GM23338 (cell line): ENCODE measurements around the gene FRRS1L. TPM values are rescaled to one million over a fixed set of nuclear protein-coding genes. Genes with fewer than 3 reads are reported as not detected.

Experiments
- ATAC-seq: fragments of 200-7000 bp; cut with Tn5 transposase; 3 replicates; pipeline ENCODE4 v1.9.1; 2020
- DNase-seq: peaks from one replicate; pipeline ENCODE4 v3.0.0-alpha.2; 2015; ENCODE audit warnings: low spot score
- H2AFZ ChIP-seq: fragments of 200-600 bp; sonication (generic); 2 replicates; pipeline ENCODE4 v1.8.0; 2016; ENCODE audit warnings: antibody characterized with exemption, mild to moderate bottlenecking, moderate library complexity
- H3F3A ChIP-seq: fragments of 200-600 bp; sonication (generic); replicated peaks from 2 replicates; pipeline ENCODE4 v1.8.0; 2017; ENCODE audit warnings: antibody characterized with exemption, mixed run types, low read depth
- H3K27ac ChIP-seq: fragments of 200-600 bp; sonication (generic); 2 replicates; pipeline ENCODE4 v1.6.1; 2016; ENCODE audit warnings: low read depth
- H3K27me3 ChIP-seq: fragments of 200-600 bp; sonication (generic); 2 replicates; pipeline ENCODE4 v1.8.0; 2016; ENCODE audit warnings: mild to moderate bottlenecking, mixed run types, moderate library complexity; ENCODE audit not compliant: insufficient read depth
- H3K36me3 ChIP-seq: fragments of 200-600 bp; sonication (generic); 2 replicates; pipeline ENCODE4 v1.8.0; 2016; ENCODE audit warnings: mild to moderate bottlenecking; ENCODE audit not compliant: insufficient read depth
- H3K4me1 ChIP-seq: fragments of 200-600 bp; sonication (generic); 2 replicates; pipeline ENCODE4 v1.8.0; 2016; ENCODE audit warnings: mild to moderate bottlenecking, moderate library complexity; ENCODE audit not compliant: insufficient read depth
- H3K4me2 ChIP-seq: fragments of 200-600 bp; sonication (generic); 2 replicates; pipeline ENCODE4 v1.7.1; 2017; ENCODE audit warnings: mixed run types
- H3K4me3 ChIP-seq: fragments of 200-600 bp; sonication (generic); 2 replicates; pipeline ENCODE4 v1.6.1; 2016; ENCODE audit warnings: mixed run types
- H3K79me2 ChIP-seq: fragments of 200-600 bp; sonication (generic); replicated peaks from 2 replicates; pipeline ENCODE4 v1.8.0; 2017; ENCODE audit warnings: mild to moderate bottlenecking; ENCODE audit not compliant: insufficient read depth
- H3K9me2 ChIP-seq: fragments of 200-600 bp; sonication (generic); 2 replicates; pipeline ENCODE4 v1.8.0; 2017; ENCODE audit not compliant: insufficient read depth
- H4K20me1 ChIP-seq: fragments of 200-600 bp; sonication (generic); replicated peaks from 2 replicates; pipeline ENCODE4 v1.8.0; 2017; ENCODE audit warnings: mild to moderate bottlenecking; ENCODE audit not compliant: insufficient read depth
- H3K27ac Mint-ChIP-seq: 2 replicates; pipeline ENCODE4 v1.8.0; 2020; ENCODE audit warnings: inconsistent platforms, mild to moderate bottlenecking, moderate library complexity, mixed read lengths
- H3K27me3 Mint-ChIP-seq: 3 replicates; pipeline ENCODE4 v1.8.0; 2022; ENCODE audit warnings: low read depth, mild to moderate bottlenecking, moderate library complexity, mixed read lengths, inconsistent platforms; ENCODE audit not compliant: insufficient read depth, poor library complexity
- H3K36me3 Mint-ChIP-seq: 3 replicates; pipeline ENCODE4 v1.8.0; 2021; ENCODE audit warnings: low read depth, mild to moderate bottlenecking, inconsistent platforms, moderate library complexity, mixed read lengths
- H3K4me1 Mint-ChIP-seq: 3 replicates; pipeline ENCODE4 v1.8.0; 2020; ENCODE audit warnings: mild to moderate bottlenecking, inconsistent platforms, mixed read lengths
- H3K4me3 Mint-ChIP-seq: 3 replicates; pipeline ENCODE4 v1.8.0; 2021; ENCODE audit warnings: moderate library complexity, mild to moderate bottlenecking, inconsistent platforms, mixed read lengths
- H3K9me3 Mint-ChIP-seq: 3 replicates; pipeline ENCODE4 v1.8.0; 2020; ENCODE audit warnings: moderate library complexity, mild to moderate bottlenecking, inconsistent platforms, mixed read lengths
- CTCF ChIP-seq, 2 experiments: fragments of 200-600 bp in 1 of 2; sonication (generic) in 1 of 2; conservative IDR thresholded peaks; 2 replicates each; pipeline versions ENCODE4 v1.5.1 to v1.6.1; 2016 to 2017; ENCODE audit warnings: antibody characterized with exemption in 2 of 2, low read depth in 2 of 2, mild to moderate bottlenecking in 2 of 2, moderate library complexity in 1 of 2
- ETS1 ChIP-seq: IDR thresholded peaks from 2 replicates; pipeline ENCODE4 v1.6.1; 2016; ENCODE audit warnings: antibody characterized with exemption
- EZH2 ChIP-seq: fragments of 200-600 bp; sonication (generic); IDR thresholded peaks from one replicate; pipeline ENCODE4 v1.8.0; 2017; ENCODE audit warnings: antibody characterized with exemption, mild to moderate bottlenecking, low read depth; ENCODE audit not compliant: unreplicated experiment
- JUNB ChIP-seq: IDR thresholded peaks from one replicate; pipeline ENCODE4 v1.6.1; 2016; ENCODE audit warnings: antibody characterized with exemption; ENCODE audit not compliant: unreplicated experiment
- NANOG ChIP-seq: IDR thresholded peaks from 2 replicates; pipeline ENCODE4 v1.6.1; 2016; ENCODE audit warnings: antibody characterized with exemption, borderline replicate concordance
- POLR2AphosphoS5 ChIP-seq: IDR thresholded peaks from 2 replicates; pipeline ENCODE4 v1.6.1; 2016; ENCODE audit warnings: antibody characterized with exemption, low read depth
- REST ChIP-seq: IDR thresholded peaks from one replicate; pipeline ENCODE4 v1.6.1; 2018; ENCODE audit warnings: antibody characterized with exemption; ENCODE audit not compliant: unreplicated experiment
- STAT1 ChIP-seq: IDR thresholded peaks from one replicate; pipeline ENCODE4 v1.6.1; 2016; ENCODE audit warnings: antibody characterized with exemption; ENCODE audit not compliant: unreplicated experiment
- ZNF114 ChIP-seq: fragments of 250-450 bp; sonication (Bioruptor Pico); IDR thresholded peaks from 2 replicates; pipeline ENCODE4 v1.5.0; 2020; ENCODE audit warnings: mild to moderate bottlenecking, moderate library complexity
- ZNF331 ChIP-seq: fragments of 250-450 bp; sonication (Bioruptor Pico); IDR thresholded peaks from 2 replicates; pipeline ENCODE4 v1.5.0; 2020; ENCODE audit warnings: low read depth, mild to moderate bottlenecking, moderate library complexity
- polyA plus RNA-seq: library from polyadenylated mRNA; unstranded; fragments of >200 nt; fragmentation: Nextera tagmentation; extraction: Ambion mirVana; gene quantifications from 2 replicates; pipeline ENCODE4 v1.2.1, GENCODE V29; 2016
- total RNA-seq: library from RNA; depleted of rRNA; stranded (reverse); fragments of >200 nt; shearing (Covaris generic); gene quantifications from 2 replicates; pipeline ENCODE4 v1.2.3, GENCODE V29; 2014

FRRS1L gene
- total and polyA plus RNA-seq, 2 experiments from 2014 or later: 0.37 to 1.1 TPM

- no peaks in the 10 kb centered on the region for H3K79me2 ChIP-seq
- H3K36me3 ChIP-seq: no peaks in the 10 kb centered on the region
- Mint-ChIP-seq H3K9me3 (peaks cover 11% of the 10 kb centered on the region), H3K27ac (no peak overlapping the region), H3K27me3 (peaks cover 22% of the 10 kb centered on the region), H3K36me3 (peaks cover 2% of the 10 kb centered on the region; the same call in 1 of the 3 replicates), H3K4me3 (no peak overlapping the region), H3K4me1 (peaks cover 7% of the 10 kb centered on the region; the same call in 1 of the 3 replicates)
- H3K27me3 ChIP-seq: peaks cover 24% of the 10 kb centered on the region
- no peak overlapping the region for H3K4me3 ChIP-seq
- 0 out of 2 replicates have a peak, but pooled peaks cover 8% of the 10 kb centered on the region for H3K4me1 ChIP-seq
- peaks cover 4% of the 10 kb centered on the region; the same call in 1 of the 2 replicates for H3F3A ChIP-seq
- H3K4me2 ChIP-seq: no peak overlapping the region
- TF ChIP-seq EZH2 (no peak), ETS1 (no peak), JUNB (no peak), CTCF (conservative IDR thresholded peaks at IDR 0.05; ENCODE audit: low read depth in 2 of 2) (no peak), REST (no peak)
- ATAC-seq (no peak), DNase-seq (no peak)
- H4K20me1 ChIP-seq: no peaks in the 10 kb centered on the region
- no peak overlapping the region for H2AFZ ChIP-seq
- no peaks in the 10 kb centered on the region for H3K9me2 ChIP-seq
- no peak overlapping the region for H3K27ac ChIP-seq
Observed at GRCh38 chr9:109162677-109163076, 4.4 kb downstream of the FRRS1L start.

- H3K4me1 Mint-ChIP-seq: peaks cover 3% of the 10 kb centered on the region; the same call in 1 of the 3 replicates
- ATAC-seq (no peak), DNase-seq (no peak)
- Histone ChIP-seq H3K4me1 (0 out of 2 replicates have a peak, but pooled peaks cover 5% of the 10 kb centered on the region), H3F3A (no peaks in the 10 kb centered on the region; the same call in 1 of the 2 replicates), H3K4me2 (no peak overlapping the region), H3K27me3 (peaks cover 16% of the 10 kb centered on the region), H4K20me1 (no peaks in the 10 kb centered on the region), H3K27ac (no peak overlapping the region), H3K9me2 (no peaks in the 10 kb centered on the region), H3K79me2 (no peaks in the 10 kb centered on the region), H3K4me3 (no peak overlapping the region), H2AFZ (no peak overlapping the region), H3K36me3 (no peaks in the 10 kb centered on the region)
- no peak overlapping the region for H3K4me3 Mint-ChIP-seq
- peaks cover 15% of the 10 kb centered on the region for H3K27me3 Mint-ChIP-seq
- H3K27ac Mint-ChIP-seq: no peak overlapping the region
- H3K36me3 Mint-ChIP-seq: peaks cover 2% of the 10 kb centered on the region; the same call in 1 of the 3 replicates
- H3K9me3 Mint-ChIP-seq: peaks cover 11% of the 10 kb centered on the region
- no peak for TF ChIP-seq POLR2AphosphoS5
- no peak for TF ChIP-seq NANOG
- TF ChIP-seq ZNF114 (CRISPR knock-in tag): no peak
- TF ChIP-seq JUNB: no peak
- no peak for TF ChIP-seq STAT1
- TF ChIP-seq CTCF (conservative IDR thresholded peaks at IDR 0.05; ENCODE audit: low read depth in 2 of 2): no peak
- TF ChIP-seq ZNF331 (CRISPR knock-in tag): no peak
Observed at GRCh38 chr9:109161471-109161870, 5.6 kb downstream of the FRRS1L start.
